Lung microvascular endothelial cell (primary cell): ENCODE data around the gene KCNJ11. TPM values are rescaled to one million over a fixed set of nuclear protein-coding genes. Genes with fewer than 3 reads are reported as not detected.
"Not testable (repeated sequence)": the region's sequence is repeated elsewhere in the genome, so short reads cannot be mapped to it uniquely, and the experiment has no call there.

Experiments used
- DNase-seq, 2 donors: peaks; one replicate each; pipeline versions ENCODE4 v3.0.0 to v3.0.0-alpha.2; 2010; ENCODE audit warnings: low read depth in 2 of 2
- total RNA-seq: library from RNA; depleted of rRNA; stranded (reverse); fragments of >200 nt; gene quantifications from 2 replicates; pipeline ENCODE4 v1.2.1, GENCODE V29; 2014

KCNJ11 gene
- total RNA-seq, result 0.22 and 0.40 TPM in 2 replicates

DNA sequence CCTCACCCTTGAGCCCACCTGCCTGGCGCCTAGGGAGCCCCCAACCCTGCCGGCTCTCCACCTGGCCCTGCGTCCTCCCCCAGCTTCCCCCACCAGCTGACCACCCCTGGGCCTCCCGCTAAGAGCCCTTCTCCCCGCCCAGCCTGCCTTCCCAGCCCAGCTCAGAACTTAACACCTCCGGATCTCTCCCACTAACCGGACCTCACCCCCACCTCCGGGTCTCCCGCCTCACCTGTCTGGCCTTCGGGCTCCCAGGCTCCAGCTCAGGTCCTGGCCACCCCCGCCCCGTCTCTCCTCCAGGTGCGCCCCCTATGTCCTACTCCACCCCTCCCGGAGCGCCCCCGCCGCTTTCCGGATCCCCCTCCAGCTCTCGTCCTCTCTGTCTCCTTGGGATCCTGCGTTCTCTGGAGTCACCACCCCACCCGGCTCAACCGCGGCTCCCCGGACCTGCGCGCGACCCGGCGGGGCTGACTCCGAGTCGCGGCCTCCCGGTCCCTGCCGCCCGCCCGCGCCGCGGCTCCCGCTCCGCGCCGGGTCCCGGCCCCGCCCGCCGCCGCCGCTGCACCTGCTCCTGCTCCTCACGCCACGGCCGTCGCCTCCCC lies at the start of gene KCNJ11:
Gene KCNJ11 (minus strand): TSS at position 51 of the 602 bp plus-strand sequence. CDS start 568 bp downstream, outside the sequence.
- DNase-seq, result no peak

DNA sequence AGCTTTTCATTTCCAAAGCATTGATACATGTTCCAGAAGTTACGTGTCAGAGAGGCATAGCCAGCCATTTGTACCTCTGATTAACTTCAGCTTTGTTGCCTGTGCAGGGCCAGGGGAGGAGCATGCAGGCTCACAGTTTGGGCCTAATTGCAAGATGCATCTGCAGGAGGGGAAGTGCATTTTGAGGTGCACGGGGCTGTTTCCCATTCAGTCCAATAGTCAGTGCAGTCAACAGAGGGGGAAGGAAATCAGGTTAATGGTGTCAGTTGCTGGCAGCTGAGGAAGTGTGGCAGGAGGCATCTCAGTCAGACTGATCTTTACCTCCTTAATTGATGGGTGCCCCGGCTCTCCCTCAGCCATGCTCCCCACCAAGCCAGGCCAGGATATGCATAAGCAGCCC lies 48.9 kb upstream of the KCNJ11 start:
- no peak for DNase-seq

- no peak for DNase-seq
Measured at GRCh38 chr11:17434108-17434507, 45.6 kb upstream of the KCNJ11 start.

GRCh38 chr11:17432002-17432401 lies 43.5 kb upstream of the KCNJ11 start:
- no peak for DNase-seq

DNA sequence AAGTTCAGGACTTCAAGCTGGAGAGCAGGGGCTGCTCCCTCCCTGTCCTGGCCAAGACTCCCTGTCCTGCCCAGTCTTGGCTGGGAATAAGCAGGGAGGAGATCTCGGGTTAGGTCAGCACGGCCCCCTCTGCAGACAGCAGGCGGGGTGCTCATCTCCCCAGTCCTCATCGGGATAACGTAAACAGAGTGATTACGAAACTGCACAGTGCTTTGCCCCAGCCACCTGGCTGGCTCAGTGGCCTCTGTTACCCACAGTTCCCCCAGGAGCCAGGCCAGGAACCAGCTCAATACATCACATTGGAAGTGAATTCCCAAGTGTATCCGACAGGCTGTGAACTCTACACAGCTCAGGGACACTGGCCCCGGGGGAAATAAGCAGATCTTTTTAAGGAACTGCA lies 42.7 kb upstream of the KCNJ11 start:
- DNase-seq, result no peak

GRCh38 chr11:17430616-17431015 lies 42.2 kb upstream of the KCNJ11 start:
- DNase-seq, result no peak

DNA sequence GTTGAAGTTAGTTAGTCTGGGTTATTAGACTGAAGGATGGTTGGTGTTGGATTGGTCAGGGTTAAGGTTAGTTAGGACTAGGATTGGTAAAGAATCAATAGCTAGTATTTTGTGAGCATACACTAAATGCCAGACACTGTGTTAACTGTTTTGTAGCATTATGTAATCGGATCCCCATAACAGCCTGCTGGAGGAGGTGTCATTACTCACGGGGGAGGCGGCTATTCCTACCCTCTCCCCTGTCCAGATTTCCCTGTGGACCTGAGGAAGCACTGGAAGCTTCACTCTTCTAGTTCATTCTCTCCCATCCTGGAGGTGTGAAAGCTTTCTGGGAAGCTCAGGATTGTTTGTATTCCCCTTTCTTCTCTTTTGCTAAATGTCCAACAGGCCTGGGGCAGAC lies 40.5 kb upstream of the KCNJ11 start:
- no peak for DNase-seq

- DNase-seq, result no peak
Measured at GRCh38 chr11:17428261-17428660, 39.8 kb upstream of the KCNJ11 start.

DNA sequence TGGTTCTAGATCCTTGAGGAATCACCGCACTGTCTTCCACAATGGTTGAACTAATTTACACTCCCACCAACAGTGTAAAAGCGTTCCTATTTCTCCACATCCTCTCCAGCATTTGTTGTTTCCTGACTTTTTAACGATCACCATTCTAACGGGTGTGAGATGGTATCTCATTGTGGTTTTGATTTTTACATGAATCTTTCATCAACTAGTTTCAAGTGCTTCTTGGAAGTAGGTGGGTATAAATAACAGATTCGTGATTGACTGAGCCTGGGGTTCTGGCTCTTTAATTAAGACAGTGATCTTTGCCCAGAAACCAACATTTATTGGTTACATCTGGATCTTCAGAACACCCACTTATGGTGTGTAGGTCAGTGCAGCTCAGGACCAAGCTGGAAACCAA lies 37.8 kb upstream of the KCNJ11 start:
- not testable (repeated sequence) for DNase-seq

DNA sequence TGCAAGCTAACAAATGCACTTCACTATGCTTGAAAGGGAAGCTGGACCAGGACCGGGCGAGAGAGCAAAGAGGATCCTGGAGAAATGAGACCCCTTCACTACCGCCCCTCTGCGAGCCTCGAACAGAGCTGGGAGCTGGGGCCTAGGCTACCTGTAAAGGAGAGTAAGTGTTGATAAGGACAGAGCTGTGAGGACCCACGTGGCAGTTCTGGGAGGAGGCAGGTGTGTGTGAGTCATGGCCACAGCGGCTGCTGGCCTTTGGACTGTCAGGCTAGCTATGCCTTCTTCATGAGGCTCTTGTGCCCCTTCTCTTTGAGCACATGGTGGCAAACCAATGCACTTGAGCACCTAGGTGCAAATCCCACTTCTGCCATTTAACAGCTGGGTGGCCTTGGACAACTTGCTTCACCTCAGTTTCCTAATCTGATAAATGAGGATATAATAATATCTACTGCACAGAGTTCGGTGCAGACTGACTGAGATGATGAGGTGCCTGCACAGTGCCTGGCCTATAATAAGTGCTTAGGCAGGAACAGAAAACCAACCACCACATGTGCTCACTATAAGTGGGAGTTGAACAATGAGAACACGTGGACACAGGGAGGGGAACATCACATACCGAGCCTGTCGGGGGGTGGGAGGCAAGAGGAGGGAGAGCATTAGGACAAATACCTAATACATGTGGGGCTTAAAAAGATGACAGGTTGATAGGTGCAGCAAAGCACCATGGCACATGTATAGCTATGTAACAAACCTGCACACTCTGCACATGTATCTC lies 35.3 kb upstream of the KCNJ11 start:
- no peak for DNase-seq

DNA sequence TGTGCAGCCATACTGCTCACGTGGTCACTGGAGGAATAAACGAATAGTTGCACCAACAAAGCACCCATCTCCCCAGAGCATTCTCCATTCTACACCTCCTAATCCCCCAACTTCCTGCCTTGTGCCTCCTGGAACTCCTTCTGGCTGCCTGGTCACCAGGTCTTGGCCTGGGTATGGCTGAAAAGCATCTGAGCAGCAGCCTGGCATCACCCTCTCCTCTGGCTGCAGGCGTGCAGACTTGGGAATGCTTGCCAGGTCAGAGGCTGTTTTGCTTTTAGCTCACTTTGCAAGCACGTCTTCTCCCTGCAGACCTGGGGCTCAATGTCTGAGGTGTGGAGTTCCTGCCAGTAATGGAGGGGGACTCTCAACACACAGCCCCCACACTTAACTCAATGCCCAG lies 33.3 kb upstream of the KCNJ11 start:
- no peak for DNase-seq

GRCh38 chr11:17418444-17419081 lies 30.1 kb upstream of the KCNJ11 start:
- DNase-seq, result no peak

- DNase-seq, result no peak
Measured at GRCh38 chr11:17416492-17416891, 28.0 kb upstream of the KCNJ11 start.

- DNase-seq, result no peak
Measured at GRCh38 chr11:17415523-17416104, 27.2 kb upstream of the KCNJ11 start.

GRCh38 chr11:17414992-17415391 lies 26.5 kb upstream of the KCNJ11 start:
- DNase-seq, result no peak

- DNase-seq, result no peak
Measured at GRCh38 chr11:17414317-17414737, 25.9 kb upstream of the KCNJ11 start.

DNA sequence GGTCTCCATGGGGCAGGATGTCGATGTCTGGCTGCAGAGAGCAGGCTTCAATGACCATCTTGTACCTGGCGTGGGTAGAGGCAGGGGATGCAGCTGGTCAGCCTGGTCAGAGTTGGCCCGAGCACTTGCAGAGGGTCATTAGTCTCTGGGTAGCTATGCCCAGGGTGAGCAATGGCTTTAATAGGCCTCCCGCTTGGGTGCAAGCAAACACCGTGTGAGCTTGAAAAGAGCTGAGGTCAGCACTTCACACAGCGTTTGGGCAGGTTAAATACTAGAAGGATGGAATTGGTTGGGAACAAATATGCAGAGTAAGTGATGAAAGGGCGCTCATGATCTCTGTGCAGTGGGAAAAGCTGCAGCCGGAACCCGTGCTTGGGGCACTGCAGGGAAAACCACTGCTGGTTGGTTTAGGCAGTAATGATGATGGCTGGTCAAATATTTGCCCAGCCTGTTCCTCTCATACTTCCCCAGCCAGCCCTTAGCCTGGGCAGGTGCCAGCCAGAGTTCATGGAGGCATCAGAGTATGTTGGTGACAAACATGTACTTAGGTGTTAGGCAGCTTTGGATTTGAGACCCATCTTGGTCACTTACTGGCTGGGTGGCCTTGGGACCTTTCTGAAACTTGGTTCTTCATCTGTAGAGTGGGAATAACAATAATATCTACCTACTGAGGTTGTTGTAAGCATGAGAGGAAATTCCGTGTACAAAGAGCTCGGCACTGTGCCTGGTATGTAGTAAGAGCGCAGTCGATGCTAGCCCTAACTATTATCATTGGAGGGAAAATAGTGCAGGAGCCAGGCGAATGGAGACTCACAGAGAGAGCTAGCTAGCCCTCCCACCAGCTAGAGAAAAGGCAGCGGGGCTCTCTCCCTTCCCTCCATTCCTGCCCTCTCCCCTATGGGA lies 25.2 kb upstream of the KCNJ11 start:
- peak in 1 of 2 donors; percentile 14 for DNase-seq

- DNase-seq, result no peak
Measured at GRCh38 chr11:17412488-17413180, 24.2 kb upstream of the KCNJ11 start.

GRCh38 chr11:17411418-17411817 lies 23.0 kb upstream of the KCNJ11 start:
- no peak for DNase-seq

DNA sequence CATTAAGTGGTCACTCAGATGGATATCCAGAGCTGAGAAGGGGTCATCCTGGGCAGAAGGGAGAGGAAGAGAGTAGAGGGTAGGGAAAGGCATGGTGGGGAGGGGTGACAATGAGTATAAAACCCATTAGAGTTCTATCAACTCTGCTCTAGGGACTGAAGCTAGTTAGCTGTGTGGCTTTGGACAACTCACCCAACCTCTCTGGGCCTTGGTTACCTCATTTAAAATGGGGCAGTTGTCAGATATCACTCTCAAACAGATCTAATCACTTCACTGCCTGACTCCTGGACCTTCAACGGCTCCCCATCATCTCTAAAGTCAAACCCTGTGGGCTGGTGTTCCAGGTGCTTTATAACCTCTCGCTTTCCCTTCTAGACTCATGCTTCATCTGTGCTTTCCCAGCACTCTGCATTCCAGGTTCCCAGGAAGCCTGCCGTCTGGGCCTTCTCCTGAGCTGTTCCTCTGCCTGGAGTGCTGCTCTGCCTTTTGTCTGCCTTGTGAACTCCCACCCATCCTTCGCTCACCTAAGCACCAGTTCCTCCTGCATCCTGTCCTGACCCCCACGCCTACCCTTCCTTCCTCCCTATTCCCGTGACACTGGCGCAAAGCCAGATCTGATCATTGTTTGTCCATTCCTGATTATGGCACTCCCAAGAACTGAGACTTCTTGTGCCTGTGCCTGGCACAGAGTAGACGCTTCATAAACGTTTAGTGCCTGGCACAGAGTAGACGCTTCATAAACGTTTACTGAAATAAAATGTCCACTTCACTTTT lies 22.3 kb upstream of the KCNJ11 start:
- peak; percentile 21 to 46 for DNase-seq
